Measurements from ENCODE around the gene NME1. TPM values are rescaled to one million over a fixed set of nuclear protein-coding genes. Genes with fewer than 3 reads are reported as not detected.
"Not testable (repeated sequence)": the region's sequence is repeated elsewhere in the genome, so short reads cannot be mapped to it uniquely, and the experiment has no call there.

Gene NME1
- polyA plus RNA-seq, 1 donor from 2014 or later = 262 TPM

- Histone ChIP-seq H2AFZ (ENCODE audit: low read depth, low read length) (no peak overlapping the region), H3K9ac (ENCODE audit: low read length) (no peak overlapping the region), H3K4me3 (ENCODE audit: low read length) (no peak overlapping the region), H3K36me3 (ENCODE audit: insufficient read depth, low read length) (no peaks in the 10 kb centered on the region), H3K79me2 (replicated peaks; ENCODE audit: insufficient read depth, low read length) (peaks cover 24% of the 10 kb centered on the region), H3K27ac (ENCODE audit: low read length) (no peak overlapping the region), H4K20me1 (ENCODE audit: insufficient read depth) (no peaks in the 10 kb centered on the region), H3K27me3 (ENCODE audit: insufficient read depth, low read depth, low read length) (no peaks in the 10 kb centered on the region), H3K4me2 (ENCODE audit: low read length) (no peak overlapping the region), H3K9me2 (ENCODE audit: insufficient read depth, low read length) (no peaks in the 10 kb centered on the region), H3F3A (ENCODE audit: insufficient read depth, low read length, poor library complexity, severe bottlenecking) (no peaks in the 10 kb centered on the region), H3K9me3 (ENCODE audit: low read length) (no peaks in the 10 kb centered on the region)
- TF ChIP-seq REST (IDR thresholded peaks at IDR 0.05; ENCODE audit: borderline replicate concordance) (no peak), SMC3 (conservative IDR thresholded peaks at IDR 0.05; ENCODE audit: poor library complexity) (no peak), EP300 (conservative IDR thresholded peaks at IDR 0.05; ENCODE audit: poor library complexity, severe bottlenecking) (no peak), RAD21 (conservative IDR thresholded peaks at IDR 0.05) (no peak), CTCF (IDR thresholded peaks at IDR 0.05; ENCODE audit: poor library complexity, severe bottlenecking) (no peak), POLR2AphosphoS5 (IDR thresholded peaks at IDR 0.05) (no peak), TAF1 (IDR thresholded peaks at IDR 0.05; ENCODE audit: low read depth) (no peak), MXI1 (conservative IDR thresholded peaks at IDR 0.05; ENCODE audit: poor library complexity, severe bottlenecking) (no peak), EZH2 (IDR thresholded peaks at IDR 0.05; ENCODE audit: borderline replicate concordance, insufficient read depth, low read length, poor library complexity, severe bottlenecking) (no peak)
Measured at GRCh38 chr17:51107778-51108177, 45.6 kb upstream of the NME1 start.

- not testable (repeated sequence) for H3K9me2 ChIP-seq (ENCODE audit: insufficient read depth, low read length); H3K4me3 ChIP-seq (ENCODE audit: low read length); H3K27ac ChIP-seq (ENCODE audit: low read length); H3K9ac ChIP-seq (ENCODE audit: low read length); H3K4me2 ChIP-seq (ENCODE audit: low read length); H3F3A ChIP-seq (ENCODE audit: insufficient read depth, low read length, poor library complexity, severe bottlenecking); H2AFZ ChIP-seq (ENCODE audit: low read depth, low read length); H3K36me3 ChIP-seq (ENCODE audit: insufficient read depth, low read length); H3K9me3 ChIP-seq (ENCODE audit: low read length); H3K27me3 ChIP-seq (ENCODE audit: insufficient read depth, low read depth, low read length); H4K20me1 ChIP-seq (ENCODE audit: insufficient read depth)
- H3K79me2 ChIP-seq (replicated peaks; ENCODE audit: insufficient read depth, low read length) = peaks cover 51% of the 10 kb centered on the region
Measured at GRCh38 chr17:51112303-51113222, 40.8 kb upstream of the NME1 start.

Data from neural cell (in vitro differentiated cells).